Trophoblast cell (in vitro differentiated cells and primary cell): ENCODE data around the gene PTPRU.

Source experiments
- DNase-seq, 2 donors: peaks; one replicate each; pipeline ENCODE4 v3.0.0-alpha.2; 2016
- H2AFZ ChIP-seq: 2 replicates; pipeline ENCODE4 v1.6.1; 2013; ENCODE audit warnings: low read length, moderate library complexity, mild to moderate bottlenecking; ENCODE audit not compliant: insufficient read depth, poor library complexity
- H2AK5ac ChIP-seq: 2 replicates; pipeline ENCODE4 v1.6.1; 2013; ENCODE audit warnings: mild to moderate bottlenecking, low read length
- H2BK120ac ChIP-seq: 2 replicates; pipeline ENCODE4 v1.6.1; 2013; ENCODE audit warnings: low read length, mild to moderate bottlenecking, moderate library complexity; ENCODE audit not compliant: insufficient read depth, poor library complexity
- H2BK12ac ChIP-seq: 2 replicates; pipeline ENCODE4 v1.6.1; 2013; ENCODE audit warnings: mild to moderate bottlenecking, low read length, moderate library complexity
- H2BK5ac ChIP-seq: 2 replicates; pipeline ENCODE4 v1.6.1; 2013; ENCODE audit warnings: low read length, low read depth, moderate library complexity, mild to moderate bottlenecking; ENCODE audit not compliant: poor library complexity
- H3K14ac ChIP-seq: 2 replicates; pipeline ENCODE4 v1.6.1; 2013; ENCODE audit warnings: mild to moderate bottlenecking, low read length
- H3K18ac ChIP-seq: 2 replicates; pipeline ENCODE4 v1.6.1; 2013; ENCODE audit warnings: mild to moderate bottlenecking, low read length
- H3K23ac ChIP-seq: 2 replicates; pipeline ENCODE4 v1.6.1; 2013; ENCODE audit warnings: low read length
- H3K27ac ChIP-seq: 2 replicates; pipeline ENCODE4 v1.5.1; 2013; ENCODE audit warnings: low read depth, mild to moderate bottlenecking, inconsistent platforms, low read length, moderate library complexity
- H3K27me3 ChIP-seq: 2 replicates; pipeline ENCODE4 v1.6.1; 2013; ENCODE audit warnings: inconsistent platforms, mild to moderate bottlenecking, low read length, moderate library complexity; ENCODE audit not compliant: insufficient read depth
- H3K36me3 ChIP-seq, 2 experiments: 1 replicate in 1 of 2; 2 replicates in 1 of 2; pipeline ENCODE4 v1.6.1; 2013; ENCODE audit warnings: low read length in 2 of 2, mild to moderate bottlenecking in 2 of 2, moderate library complexity in 1 of 2; ENCODE audit not compliant: insufficient read depth in 2 of 2, control insufficient read depth in 1 of 2
- H3K4ac ChIP-seq: 2 replicates; pipeline ENCODE4 v1.6.1; 2013; ENCODE audit warnings: low read depth, mild to moderate bottlenecking, low read length, moderate library complexity
- H3K4me1 ChIP-seq, 2 experiments: 1 replicate in 1 of 2; 2 replicates in 1 of 2; pipeline ENCODE4 v1.6.1; 2013; ENCODE audit warnings: low read length in 2 of 2, mild to moderate bottlenecking in 2 of 2, moderate library complexity in 1 of 2; ENCODE audit not compliant: insufficient read depth in 2 of 2, control insufficient read depth in 1 of 2
- H3K4me2 ChIP-seq: 2 replicates; pipeline ENCODE4 v1.6.1; 2013; ENCODE audit warnings: inconsistent platforms, mild to moderate bottlenecking, low read length, moderate library complexity
- H3K4me3 ChIP-seq: 2 replicates; pipeline ENCODE4 v1.5.1; 2013; ENCODE audit warnings: mild to moderate bottlenecking, low read depth, low read length, inconsistent platforms
- H3K79me1 ChIP-seq: one replicate; pipeline ENCODE4 v1.6.1; 2013; ENCODE audit warnings: low read length
- H3K79me2 ChIP-seq: 2 replicates; pipeline ENCODE4 v1.6.1; 2013; ENCODE audit warnings: low read length, mild to moderate bottlenecking; ENCODE audit not compliant: control insufficient read depth, insufficient read depth, poor library complexity
- H3K9ac ChIP-seq: 2 replicates; pipeline ENCODE4 v1.6.1; 2013; ENCODE audit warnings: mild to moderate bottlenecking, low read length
- H3K9me3 ChIP-seq: 2 replicates; pipeline ENCODE4 v1.6.1; 2013; ENCODE audit warnings: low read depth, mild to moderate bottlenecking, control low read depth, inconsistent platforms, low read length; ENCODE audit not compliant: insufficient read depth
- H4K12ac ChIP-seq: 2 replicates; pipeline ENCODE4 v1.6.1; 2013; ENCODE audit warnings: low read depth, mild to moderate bottlenecking, low read length, moderate library complexity
- H4K8ac ChIP-seq: 2 replicates; pipeline ENCODE4 v1.6.1; 2013; ENCODE audit warnings: low read depth, mild to moderate bottlenecking, low read length, moderate library complexity
- H4K91ac ChIP-seq: one replicate; pipeline ENCODE4 v1.6.1; 2013; ENCODE audit warnings: low read depth, mild to moderate bottlenecking, low read length, moderate library complexity
- WGBS: extraction: QIAGEN DNeasy Blood & Tissue Kit; methylation state at CpG from one replicate; pipeline ENCODE4 v1.1.7; 2013; ENCODE audit warnings: missing lambda C conversion rate; ENCODE audit not compliant: insufficient read length, insufficient coverage; ENCODE audit errors: extremely low coverage; 5-methylcytosine and 5-hydroxymethylcytosine counted together

The PTPRU gene

GRCh38 chr1:29331729-29332128 lies 95.4 kb downstream of the PTPRU start:
- Histone ChIP-seq H3K9me3 (peaks cover 3% of the 10 kb centered on the region), H2BK5ac (no peak overlapping the region), H3K27me3 (no peaks in the 10 kb centered on the region), H3K4ac (no peak overlapping the region), H3K36me3 (peaks cover 7 to 12% of the 10 kb centered on the region in 2 experiments), H2AK5ac (no peak overlapping the region), H2AFZ (no peak overlapping the region), H3K4me3 (no peak overlapping the region), H4K8ac (no peak overlapping the region), H2BK120ac (no peak overlapping the region), H4K91ac (no peak overlapping the region), H3K18ac (no peak overlapping the region), H3K79me2 (no peaks in the 10 kb centered on the region), H3K14ac (no peak overlapping the region), H3K4me2 (no peak overlapping the region), H3K79me1 (no peaks in the 10 kb centered on the region), H3K27ac (no peak overlapping the region), H3K9ac (no peak overlapping the region), H2BK12ac (no peak overlapping the region), H4K12ac (no peak overlapping the region), H3K4me1 (no peaks in the 10 kb centered on the region), H3K23ac (no peak overlapping the region)
- no CpG with 5 or more reads among the region's 1 CpG for WGBS
- DNase-seq, result no peak

- no peaks in the 10 kb centered on the region for H3K79me1 ChIP-seq
- no peaks in the 10 kb centered on the region for H3K27me3 ChIP-seq
Measured at GRCh38 chr1:29332204-29332603, 95.9 kb downstream of the PTPRU start.

DNA sequence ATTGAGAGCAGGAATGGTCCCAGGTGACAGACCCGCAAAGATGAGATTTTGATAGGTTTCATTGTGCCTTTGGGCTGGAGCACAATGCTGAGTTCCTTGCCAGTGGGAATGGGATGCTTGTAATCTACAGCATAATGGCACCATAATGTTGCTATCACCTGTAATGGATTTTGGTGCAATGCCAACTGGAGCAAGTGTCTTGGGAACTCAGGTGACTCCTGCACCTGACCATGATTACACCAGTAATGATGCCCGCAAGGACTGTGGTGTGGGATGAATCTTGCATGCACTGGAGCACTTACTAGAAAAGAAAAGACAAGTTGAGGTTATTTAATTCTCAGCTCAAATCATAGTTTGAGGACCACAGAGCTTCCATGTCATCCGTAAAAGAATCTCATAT lies 96.7 kb downstream of the PTPRU start:
- no peak overlapping the region for H3K9ac ChIP-seq
- no peaks in the 10 kb centered on the region for H3K27me3 ChIP-seq
- H3K23ac ChIP-seq, result no peak overlapping the region
- no peak overlapping the region for H3K4me2 ChIP-seq
- no peak overlapping the region for H3K18ac ChIP-seq
- no peak overlapping the region for H2AK5ac ChIP-seq
- no peak overlapping the region for H4K12ac ChIP-seq
- no peak overlapping the region for H2BK12ac ChIP-seq
- H3K14ac ChIP-seq, result no peak overlapping the region
- H3K9me3 ChIP-seq, result peaks cover 3% of the 10 kb centered on the region
- no peak overlapping the region for H2AFZ ChIP-seq
- H2BK120ac ChIP-seq, result no peak overlapping the region
- no peak overlapping the region for H3K27ac ChIP-seq
- H3K36me3 ChIP-seq, result peaks cover 0 to under 1% of the 10 kb centered on the region in 2 experiments
- WGBS, result no CpG with 5 or more reads among the region's 3 CpGs
- no peaks in the 10 kb centered on the region for H3K4me1 ChIP-seq
- H3K4ac ChIP-seq, result no peak overlapping the region
- H3K79me2 ChIP-seq, result no peaks in the 10 kb centered on the region
- no peak overlapping the region for H4K8ac ChIP-seq
- no peak overlapping the region for H3K4me3 ChIP-seq
- H2BK5ac ChIP-seq, result no peak overlapping the region
- H4K91ac ChIP-seq, result no peak overlapping the region
- no peak for DNase-seq
- no peaks in the 10 kb centered on the region for H3K79me1 ChIP-seq

More at GRCh38 chr1:29332204-29332603, 95.9 kb downstream of the PTPRU start:
- H3K9me3 ChIP-seq, result peaks cover 3% of the 10 kb centered on the region
- no peak overlapping the region for H3K4ac ChIP-seq
- H3K79me2 ChIP-seq, result no peaks in the 10 kb centered on the region
- H4K91ac ChIP-seq, result no peak overlapping the region
- no peak overlapping the region for H3K4me3 ChIP-seq
- H3K36me3 ChIP-seq, result peaks cover 4 to 9% of the 10 kb centered on the region in 2 experiments
- no peak overlapping the region for H4K12ac ChIP-seq
- no peak overlapping the region for H2BK5ac ChIP-seq
- no peak overlapping the region for H3K4me2 ChIP-seq
- no CpG with 5 or more reads among the region's 6 CpGs for WGBS
- H3K18ac ChIP-seq, result no peak overlapping the region
- no peak overlapping the region for H3K14ac ChIP-seq
- no peaks in the 10 kb centered on the region for H3K4me1 ChIP-seq
- no peak overlapping the region for H3K23ac ChIP-seq
- H3K9ac ChIP-seq, result no peak overlapping the region
- H2AK5ac ChIP-seq, result no peak overlapping the region
- no peak overlapping the region for H3K27ac ChIP-seq
- H2BK120ac ChIP-seq, result no peak overlapping the region
- peak; percentile 9 to 35 for DNase-seq
- no peak overlapping the region for H2AFZ ChIP-seq
- no peak overlapping the region for H2BK12ac ChIP-seq
- H4K8ac ChIP-seq, result no peak overlapping the region

- Histone ChIP-seq H4K91ac (no peak overlapping the region), H3K36me3 (no peaks in the 10 kb centered on the region), H2BK12ac (no peak overlapping the region), H4K8ac (no peak overlapping the region), H2BK5ac (no peak overlapping the region), H3K27me3 (no peaks in the 10 kb centered on the region), H3K18ac (no peak overlapping the region), H2AK5ac (no peak overlapping the region), H3K23ac (no peak overlapping the region), H3K9ac (no peak overlapping the region), H3K4me3 (no peak overlapping the region), H3K4me2 (no peak overlapping the region), H4K12ac (no peak overlapping the region), H3K79me2 (no peaks in the 10 kb centered on the region), H3K4me1 (no peaks in the 10 kb centered on the region), H3K4ac (no peak overlapping the region), H2BK120ac (no peak overlapping the region), H3K79me1 (no peaks in the 10 kb centered on the region), H2AFZ (no peak overlapping the region), H3K27ac (no peak overlapping the region), H3K14ac (no peak overlapping the region), H3K9me3 (no peaks in the 10 kb centered on the region)
- DNase-seq, result no peak
Measured at GRCh38 chr1:29335573-29335972, 99.3 kb downstream of the PTPRU start.
